ENCODE measurements around the gene EPHA8.

The EPHA8 gene

GRCh38 chr1:22588899-22589422 is 25.7 kb downstream of the EPHA8 start:
- no peak overlapping the region for H3K4me3 ChIP-seq (ENCODE audit: low read length)
- TF ChIP-seq CTCF (conservative IDR thresholded peaks at IDR 0.05; ENCODE audit: low read length), result no peak
- DNase-seq (ENCODE audit: low read depth), result no peak

GRCh38 chr1:22591576-22591975 is 28.3 kb downstream of the EPHA8 start:
- TF ChIP-seq CTCF (conservative IDR thresholded peaks at IDR 0.05; ENCODE audit: low read length), result no peak
- no peak overlapping the region for H3K4me3 ChIP-seq (ENCODE audit: low read length)
- DNase-seq (ENCODE audit: low read depth), result no peak

- TF ChIP-seq CTCF (conservative IDR thresholded peaks at IDR 0.05; ENCODE audit: low read length), result no peak
- no peak for DNase-seq (ENCODE audit: low read depth)
- no peak overlapping the region for H3K4me3 ChIP-seq (ENCODE audit: low read length)
Observed at GRCh38 chr1:22592051-22592450, 28.8 kb downstream of the EPHA8 start.

GRCh38 chr1:22592919-22593790 is 29.9 kb downstream of the EPHA8 start:
- no peak for DNase-seq (ENCODE audit: low read depth)
- TF ChIP-seq CTCF (conservative IDR thresholded peaks at IDR 0.05; ENCODE audit: low read length), result no peak

GRCh38 chr1:22594396-22594795 is 31.1 kb downstream of the EPHA8 start:
- no peak overlapping the region for H3K4me3 ChIP-seq (ENCODE audit: low read length)
- DNase-seq (ENCODE audit: low read depth), result no peak
- TF ChIP-seq CTCF (conservative IDR thresholded peaks at IDR 0.05; ENCODE audit: low read length), result no peak

More at GRCh38 chr1:22592919-22593790, 29.9 kb downstream of the EPHA8 start:
- no peak overlapping the region for H3K4me3 ChIP-seq (ENCODE audit: low read length)

GRCh38 chr1:22595108-22595507 is 31.8 kb downstream of the EPHA8 start:
- no peak for TF ChIP-seq CTCF (conservative IDR thresholded peaks at IDR 0.05; ENCODE audit: low read length)
- DNase-seq (ENCODE audit: low read depth), result no peak
- H3K4me3 ChIP-seq (ENCODE audit: low read length), result no peak overlapping the region
